Measurements from ENCODE around the gene TNFAIP2.

- TF ChIP-seq PHF21A (IDR thresholded peaks at IDR 0.05; ENCODE audit: borderline replicate concordance, low read depth) (no peak), CTCF (IDR thresholded peaks at IDR 0.05 in 2 of 3, conservative IDR thresholded peaks at IDR 0.05 in 1 of 3; ENCODE audit: insufficient read depth in 2 of 3, low read depth in 1 of 3, low read length in 3 of 3) (no peak), MEF2A (IDR thresholded peaks at IDR 0.05; ENCODE audit: control insufficient read depth, low read depth, low read length) (no peak), NFYB (IDR thresholded peaks at IDR 0.05; ENCODE audit: extremely low read depth, insufficient read length) (no peak), ZZZ3 (IDR thresholded peaks at IDR 0.05) (no peak), MTF1 (CRISPR knock-in tag; IDR thresholded peaks at IDR 0.05; ENCODE audit: borderline replicate concordance) (no peak), GABPA (tag; conservative IDR thresholded peaks at IDR 0.05; ENCODE audit: low read depth) (no peak)
These were observed 23.0 kb downstream of the TNFAIP2 start for GRCh38 chr14:103146141-103146709.

Measured in K562 (cell line).